BE2C (cell line): ENCODE data around the gene ELOF1.

ENCODE experiments used
- DNase-seq: peaks from one replicate; pipeline ENCODE4 v3.0.0-alpha.2; 2020
- H3K27me3 ChIP-seq: fragments of 250-450 bp; sonication (Bioruptor Pico); 2 replicates; pipeline ENCODE4 v1.5.1; 2020; ENCODE audit warnings: mild to moderate bottlenecking
- H3K36me3 ChIP-seq: fragments of 250-450 bp; sonication (Bioruptor Pico); 2 replicates; pipeline ENCODE4 v1.5.1; 2020; ENCODE audit warnings: mild to moderate bottlenecking
- H3K4me1 ChIP-seq: fragments of 250-450 bp; sonication (Bioruptor Pico); 2 replicates; pipeline ENCODE4 v1.5.1; 2020
- H3K4me3 ChIP-seq: 2 replicates; pipeline ENCODE4 v1.5.1; 2011; ENCODE audit warnings: low read depth, low read length
- H3K9me3 ChIP-seq: fragments of 250-450 bp; sonication (Bioruptor Pico); 2 replicates; pipeline ENCODE4 v1.5.1; 2020
- TF ChIP-seq, protein P1 (sequence below): IDR thresholded peaks from 2 replicates; pipeline ENCODE4 v1.5.1; 2012; ENCODE audit warnings: mild to moderate bottlenecking, low read depth, low read length

ELOF1 gene

GRCh38 chr19:11519138-11519537, 39.9 kb downstream of the ELOF1 start:
- DNase-seq = no peak
- no peaks in the 10 kb centered on the region for H3K27me3 ChIP-seq
- peaks cover 48% of the 10 kb centered on the region for H3K36me3 ChIP-seq
- H3K4me3 ChIP-seq = no peak overlapping the region
- H3K9me3 ChIP-seq = no peaks in the 10 kb centered on the region
- no peaks in the 10 kb centered on the region for H3K4me1 ChIP-seq
- TF ChIP-seq, protein P1, sequence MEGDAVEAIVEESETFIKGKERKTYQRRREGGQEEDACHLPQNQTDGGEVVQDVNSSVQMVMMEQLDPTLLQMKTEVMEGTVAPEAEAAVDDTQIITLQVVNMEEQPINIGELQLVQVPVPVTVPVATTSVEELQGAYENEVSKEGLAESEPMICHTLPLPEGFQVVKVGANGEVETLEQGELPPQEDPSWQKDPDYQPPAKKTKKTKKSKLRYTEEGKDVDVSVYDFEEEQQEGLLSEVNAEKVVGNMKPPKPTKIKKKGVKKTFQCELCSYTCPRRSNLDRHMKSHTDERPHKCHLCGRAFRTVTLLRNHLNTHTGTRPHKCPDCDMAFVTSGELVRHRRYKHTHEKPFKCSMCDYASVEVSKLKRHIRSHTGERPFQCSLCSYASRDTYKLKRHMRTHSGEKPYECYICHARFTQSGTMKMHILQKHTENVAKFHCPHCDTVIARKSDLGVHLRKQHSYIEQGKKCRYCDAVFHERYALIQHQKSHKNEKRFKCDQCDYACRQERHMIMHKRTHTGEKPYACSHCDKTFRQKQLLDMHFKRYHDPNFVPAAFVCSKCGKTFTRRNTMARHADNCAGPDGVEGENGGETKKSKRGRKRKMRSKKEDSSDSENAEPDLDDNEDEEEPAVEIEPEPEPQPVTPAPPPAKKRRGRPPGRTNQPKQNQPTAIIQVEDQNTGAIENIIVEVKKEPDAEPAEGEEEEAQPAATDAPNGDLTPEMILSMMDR = no peak

- Histone ChIP-seq H3K9me3 (no peaks in the 10 kb centered on the region), H3K36me3 (peaks cover 55% of the 10 kb centered on the region), H3K4me1 (no peaks in the 10 kb centered on the region), H3K4me3 (no peak overlapping the region), H3K27me3 (no peaks in the 10 kb centered on the region)
- no peak for DNase-seq
- TF ChIP-seq, protein P1 = no peak
Measured at GRCh38 chr19:11513946-11514345, 45.1 kb downstream of the ELOF1 start.

DNA sequence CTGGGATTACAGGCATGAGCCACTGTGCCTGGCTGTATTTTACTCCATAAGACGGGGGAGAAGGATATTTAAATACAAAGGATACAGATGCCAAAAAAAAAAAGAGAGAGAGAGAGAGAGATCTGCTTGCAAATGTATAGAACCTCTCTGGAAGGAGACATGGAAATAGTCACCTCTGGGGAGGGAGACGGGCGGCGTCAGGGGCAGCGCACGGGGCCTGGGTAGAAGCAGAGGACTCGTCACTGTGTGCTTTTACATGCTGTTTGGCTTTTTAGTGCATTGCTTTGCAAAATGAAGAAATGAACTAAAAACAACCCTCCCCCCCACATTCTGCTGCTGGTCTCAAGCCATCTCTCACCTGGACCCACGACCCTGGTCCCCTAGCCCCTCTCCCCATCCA, 48.6 kb downstream of the ELOF1 start:
- no peaks in the 10 kb centered on the region for H3K27me3 ChIP-seq
- no peaks in the 10 kb centered on the region for H3K4me1 ChIP-seq
- H3K4me3 ChIP-seq = no peak overlapping the region
- H3K9me3 ChIP-seq = no peaks in the 10 kb centered on the region
- H3K36me3 ChIP-seq = peaks cover 42% of the 10 kb centered on the region
- TF ChIP-seq, protein P1 = no peak
- no peak for DNase-seq

GRCh38 chr19:11507370-11508078, 51.5 kb downstream of the ELOF1 start:
- no peak for DNase-seq
- TF ChIP-seq, protein P1 = no peak
- no peaks in the 10 kb centered on the region for H3K27me3 ChIP-seq
- no peak overlapping the region for H3K4me3 ChIP-seq
- H3K4me1 ChIP-seq = peaks cover 5% of the 10 kb centered on the region
- H3K36me3 ChIP-seq = peaks cover 25% of the 10 kb centered on the region
- no peaks in the 10 kb centered on the region for H3K9me3 ChIP-seq

DNA sequence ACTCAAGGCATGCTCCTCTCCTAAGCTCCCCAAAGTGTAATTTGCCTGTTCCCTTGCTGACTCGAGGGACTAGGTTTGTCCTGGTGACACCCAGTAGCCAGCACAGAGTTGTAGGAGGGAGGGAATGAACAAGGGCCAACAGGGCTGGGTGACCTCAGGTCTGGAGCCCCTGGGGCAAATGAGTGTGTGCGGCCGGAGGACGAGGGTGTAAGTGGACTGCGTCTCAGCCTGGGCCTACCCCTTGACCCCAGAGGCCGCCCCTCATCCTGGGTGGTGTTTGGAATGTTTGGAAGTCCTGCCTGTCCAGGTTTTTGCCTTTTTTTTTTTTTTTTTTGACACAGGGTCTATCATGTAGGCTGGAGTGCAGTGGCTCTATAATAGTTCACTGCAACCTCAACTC, 52.1 kb downstream of the ELOF1 start:
- TF ChIP-seq, protein P1 = no peak
- DNase-seq = no peak
- H3K4me1 ChIP-seq = peaks cover 5% of the 10 kb centered on the region
- H3K27me3 ChIP-seq = no peaks in the 10 kb centered on the region
- H3K36me3 ChIP-seq = peaks cover 19% of the 10 kb centered on the region
- no peak overlapping the region for H3K4me3 ChIP-seq
- no peaks in the 10 kb centered on the region for H3K9me3 ChIP-seq

GRCh38 chr19:11506101-11506555, 52.9 kb downstream of the ELOF1 start:
- peaks cover 15% of the 10 kb centered on the region for H3K36me3 ChIP-seq
- TF ChIP-seq, protein P1 = no peak
- H3K9me3 ChIP-seq = no peaks in the 10 kb centered on the region
- H3K27me3 ChIP-seq = no peaks in the 10 kb centered on the region
- H3K4me1 ChIP-seq = peaks cover 5% of the 10 kb centered on the region
- peak overlapping the region; percentile 66 for H3K4me3 ChIP-seq
- DNase-seq = no peak
